Gastroesophageal sphincter (tissue), 4 donors: ENCODE data around the gene ANKRD18A. TPM values are rescaled to one million over a fixed set of nuclear protein-coding genes. Genes with fewer than 3 reads are reported as not detected.

Experiments used
- ATAC-seq: fragments of 150-250 bp; one replicate; pipeline ENCODE4 v1.9.1; 2016; ENCODE audit warnings: mild to moderate bottlenecking, moderate library complexity
- H3K27ac ChIP-seq, 4 donors: fragments of 200-600 bp; sonication (generic) in 3 of 4; 1 replicate in 3 of 4; 2 replicates in 1 of 4; pipeline ENCODE4 v1.5.1; 2016 to 2019
- H3K27me3 ChIP-seq: fragments of 200-600 bp; sonication (generic); one replicate; pipeline ENCODE4 v1.5.1; 2019
- H3K36me3 ChIP-seq, 2 donors: fragments of 200-600 bp; sonication (generic); one replicate each; pipeline ENCODE4 v1.5.1; 2019; ENCODE audit warnings: control low read depth in 1 of 2
- H3K4me1 ChIP-seq, 3 donors: fragments of 200-600 bp; sonication (generic); 1 replicate in 2 of 3; 2 replicates in 1 of 3; pipeline ENCODE4 v1.5.1; 2016 to 2019; ENCODE audit warnings: control low read depth in 2 of 3
- H3K4me3 ChIP-seq, 2 donors: fragments of 200-600 bp; sonication (generic); one replicate each; pipeline ENCODE4 v1.5.1; 2019; ENCODE audit warnings: mild to moderate bottlenecking in 1 of 2, moderate library complexity in 1 of 2
- H3K9me3 ChIP-seq, 3 donors: fragments of 200-600 bp; sonication (generic); one replicate each; pipeline ENCODE4 v1.5.1; 2017 to 2019; ENCODE audit warnings: control low read depth in 2 of 3
- EP300 ChIP-seq: sonication (generic); formaldehyde crosslinking; IDR thresholded peaks from one replicate; pipeline ENCODE4 v1.6.1; 2017; ENCODE audit warnings: antibody characterized with exemption, mild to moderate bottlenecking
- POLR2A ChIP-seq, 2 donors: fragments of 450-650 bp; IDR thresholded peaks; one replicate each; pipeline ENCODE4 v1.6.1; 2017; ENCODE audit warnings: antibody characterized with exemption in 2 of 2, mild to moderate bottlenecking in 2 of 2, moderate library complexity in 1 of 2
- POLR2AphosphoS5 ChIP-seq: sonication (generic); formaldehyde crosslinking; IDR thresholded peaks from one replicate; pipeline ENCODE4 v1.6.1; 2017; ENCODE audit warnings: antibody characterized with exemption
- WGBS, 2 donors: methylation state at CpG; one replicate each; pipeline ENCODE4 v1.1.5; 2018; ENCODE audit warnings: low coverage in 1 of 2; 5-methylcytosine and 5-hydroxymethylcytosine counted together
- total RNA-seq, 4 donors: library from RNA; depleted of rRNA; stranded (reverse); fragments of >200 nt; gene quantifications; one replicate each; pipeline ENCODE4 v1.1.0, GENCODE V29; 2016
- TF ChIP-seq, protein P1 (sequence below), 4 experiments: fragments of 200-600 bp in 2 of 4; fragments of 450-650 bp in 2 of 4; sonication (generic) in 1 of 4; IDR thresholded peaks; one replicate each; pipeline ENCODE4 v1.5.1; 2017 to 2019; ENCODE audit warnings: antibody characterized with exemption in 4 of 4, mild to moderate bottlenecking in 2 of 4, moderate library complexity in 2 of 4

The ANKRD18A gene
- total RNA-seq, 4 donors from 2014 or later: 0.16 to 0.19 TPM; not detected in 2

DNA sequence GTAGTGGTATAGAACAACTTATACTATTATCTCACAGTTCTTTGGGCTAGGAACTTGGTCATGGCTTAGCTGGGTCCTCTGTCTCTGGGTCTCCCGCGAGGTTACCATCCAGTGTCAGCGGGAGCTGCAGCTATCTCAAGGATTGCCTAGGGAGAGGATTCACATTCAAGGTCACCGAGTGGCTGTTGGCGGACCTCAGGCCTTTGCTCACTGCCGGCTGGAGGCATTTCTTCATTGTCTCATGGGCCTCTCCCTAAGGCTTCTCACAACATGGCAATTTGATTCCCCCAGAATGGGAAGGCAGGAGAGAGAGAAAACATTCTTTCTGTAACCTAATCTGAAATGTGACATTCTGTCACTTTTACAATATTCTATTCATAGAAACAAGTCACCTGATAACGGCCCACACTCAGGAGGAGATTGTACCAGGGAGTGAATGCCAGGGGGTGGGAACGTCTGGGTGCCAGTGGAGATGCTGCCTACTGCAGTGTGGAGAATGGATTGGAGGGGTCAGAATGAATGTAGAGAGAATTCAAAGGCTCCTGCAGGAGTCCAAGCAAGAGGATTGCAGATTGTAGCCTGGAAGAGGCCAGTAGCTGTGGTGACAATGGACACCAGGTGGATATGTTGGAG lies 29.5 kb upstream of the ANKRD18A start:
- Histone ChIP-seq H3K4me3 (no peak overlapping the region), H3K9me3 (no peaks in the 10 kb centered on the region), H3K27me3 (no peaks in the 10 kb centered on the region), H3K27ac (no peak overlapping the region), H3K4me1 (no peaks in the 10 kb centered on the region), H3K36me3 (no peaks in the 10 kb centered on the region)
- no peak for ATAC-seq
- WGBS, 2 donors: 93 to 95% methylated on average over 3 of the region's 8 CpGs
- TF ChIP-seq, protein P1, sequence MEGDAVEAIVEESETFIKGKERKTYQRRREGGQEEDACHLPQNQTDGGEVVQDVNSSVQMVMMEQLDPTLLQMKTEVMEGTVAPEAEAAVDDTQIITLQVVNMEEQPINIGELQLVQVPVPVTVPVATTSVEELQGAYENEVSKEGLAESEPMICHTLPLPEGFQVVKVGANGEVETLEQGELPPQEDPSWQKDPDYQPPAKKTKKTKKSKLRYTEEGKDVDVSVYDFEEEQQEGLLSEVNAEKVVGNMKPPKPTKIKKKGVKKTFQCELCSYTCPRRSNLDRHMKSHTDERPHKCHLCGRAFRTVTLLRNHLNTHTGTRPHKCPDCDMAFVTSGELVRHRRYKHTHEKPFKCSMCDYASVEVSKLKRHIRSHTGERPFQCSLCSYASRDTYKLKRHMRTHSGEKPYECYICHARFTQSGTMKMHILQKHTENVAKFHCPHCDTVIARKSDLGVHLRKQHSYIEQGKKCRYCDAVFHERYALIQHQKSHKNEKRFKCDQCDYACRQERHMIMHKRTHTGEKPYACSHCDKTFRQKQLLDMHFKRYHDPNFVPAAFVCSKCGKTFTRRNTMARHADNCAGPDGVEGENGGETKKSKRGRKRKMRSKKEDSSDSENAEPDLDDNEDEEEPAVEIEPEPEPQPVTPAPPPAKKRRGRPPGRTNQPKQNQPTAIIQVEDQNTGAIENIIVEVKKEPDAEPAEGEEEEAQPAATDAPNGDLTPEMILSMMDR (IDR thresholded peaks at IDR 0.05): no peak

DNA sequence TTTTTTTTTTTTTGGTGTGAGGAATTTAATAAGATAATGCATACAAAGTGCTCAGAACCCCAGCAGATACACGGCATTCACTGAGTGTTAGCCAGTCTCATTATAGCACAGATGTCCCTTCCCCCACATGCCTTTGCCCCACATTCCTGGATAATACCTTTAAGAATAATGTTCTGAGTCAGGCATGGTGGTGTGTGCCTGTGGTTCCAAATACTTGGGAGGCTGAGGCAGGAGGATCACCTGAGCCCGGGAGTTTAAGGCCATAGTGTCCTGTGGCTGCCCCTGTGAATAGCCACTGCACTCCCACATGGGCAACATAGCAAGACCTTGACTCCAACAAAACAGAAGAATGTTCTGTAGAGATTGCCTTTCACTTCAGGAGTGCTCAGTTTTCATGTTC lies 24.2 kb upstream of the ANKRD18A start:
- ATAC-seq: no peak
- H3K4me3 ChIP-seq: no peak overlapping the region
- H3K27me3 ChIP-seq: peaks cover 20% of the 10 kb centered on the region
- no peak overlapping the region for H3K27ac ChIP-seq
- H3K4me1 ChIP-seq: no peaks in the 10 kb centered on the region
- H3K36me3 ChIP-seq: no peaks in the 10 kb centered on the region
- TF ChIP-seq EP300 (no peak), POLR2AphosphoS5 (no peak), POLR2A (IDR thresholded peaks at IDR 0.05) (no peak)
- TF ChIP-seq, protein P1 (IDR thresholded peaks at IDR 0.05): no peak
- WGBS, 2 donors: 42% methylated on average over 2 of the region's 2 CpGs; no CpG with 5 or more reads in 1 of the 2 donors
- no peaks in the 10 kb centered on the region for H3K9me3 ChIP-seq

DNA sequence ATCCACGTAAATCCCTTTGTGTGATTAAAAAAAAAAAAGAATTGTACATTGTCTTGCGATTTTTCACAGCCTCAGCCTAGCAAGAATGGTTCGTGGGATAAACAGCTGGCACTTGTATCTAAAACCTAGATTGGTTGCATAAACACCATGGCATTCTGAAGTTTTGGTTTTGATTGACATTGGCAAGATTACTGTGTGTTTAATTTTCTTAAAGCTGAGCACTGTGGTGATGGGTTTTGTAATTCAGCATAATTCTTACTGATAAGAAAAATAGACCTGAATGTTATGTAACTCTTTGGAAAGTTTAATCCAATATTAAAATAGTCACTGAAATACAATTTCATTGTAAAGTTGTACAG lies 23.4 kb upstream of the ANKRD18A start:
- H3K4me3 ChIP-seq: no peak overlapping the region
- no peaks in the 10 kb centered on the region for H3K36me3 ChIP-seq
- WGBS, 2 donors: 65 to 76% methylated on average over 3 of the region's 3 CpGs
- no peak overlapping the region for H3K27ac ChIP-seq
- no peaks in the 10 kb centered on the region for H3K9me3 ChIP-seq
- TF ChIP-seq POLR2A (IDR thresholded peaks at IDR 0.05) (no peak), POLR2AphosphoS5 (no peak), EP300 (no peak)
- TF ChIP-seq, protein P1 (IDR thresholded peaks at IDR 0.05): no peak
- H3K27me3 ChIP-seq: peaks cover 27% of the 10 kb centered on the region
- no peak for ATAC-seq
- no peaks in the 10 kb centered on the region for H3K4me1 ChIP-seq

DNA sequence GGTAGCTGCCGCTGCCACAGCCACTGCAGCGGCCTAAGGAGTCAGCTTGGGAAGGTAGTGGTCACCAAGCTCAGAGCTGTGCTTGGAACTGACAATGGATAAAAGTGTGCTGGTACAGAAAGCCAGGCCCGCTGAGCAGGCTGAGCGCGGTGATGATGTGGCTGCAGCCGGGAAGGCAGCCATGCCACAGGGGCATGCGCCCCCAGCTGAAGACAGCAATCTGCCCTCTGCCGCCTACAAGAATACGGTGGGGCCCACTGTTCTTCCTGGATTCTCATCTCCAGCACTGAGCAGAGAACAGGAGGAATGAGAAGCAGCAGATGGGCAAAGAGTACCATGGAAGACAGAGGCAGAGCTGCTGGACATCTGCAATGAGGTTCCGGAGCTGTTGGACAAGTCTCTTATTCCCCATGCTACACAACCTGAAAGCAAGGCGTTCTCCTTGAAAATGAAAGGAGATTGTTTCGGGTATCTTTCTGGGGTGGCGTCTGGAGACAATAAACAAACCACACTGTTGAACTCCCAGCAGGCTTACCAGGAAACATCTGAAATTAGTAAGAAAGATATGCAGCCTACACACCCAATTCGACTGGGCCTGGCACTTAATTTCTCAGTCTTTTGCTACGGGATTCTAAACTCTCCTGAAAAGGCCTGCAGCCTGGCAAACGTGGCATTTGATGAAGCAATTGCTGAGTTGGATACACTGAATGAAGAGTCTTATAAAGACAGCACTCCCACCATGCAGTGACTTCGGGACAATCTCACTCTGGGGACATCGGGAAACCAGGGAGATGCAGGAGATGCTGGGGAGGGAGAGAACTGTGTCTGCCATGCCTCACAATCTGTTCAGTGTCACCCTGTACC lies 22.8 kb upstream of the ANKRD18A start:
- Histone ChIP-seq H3K27me3 (peaks cover 33% of the 10 kb centered on the region), H3K36me3 (no peaks in the 10 kb centered on the region), H3K4me1 (no peaks in the 10 kb centered on the region), H3K9me3 (no peaks in the 10 kb centered on the region), H3K27ac (no peak overlapping the region), H3K4me3 (no peak overlapping the region)
- TF ChIP-seq EP300 (no peak), POLR2A (IDR thresholded peaks at IDR 0.05) (no peak), POLR2AphosphoS5 (no peak)
- TF ChIP-seq, protein P1 (IDR thresholded peaks at IDR 0.05): no peak
- WGBS, 2 donors: 75 to 91% methylated on average over 4 of the region's 18 CpGs
- ATAC-seq: no peak
